ENCODE measurements around the gene ANKRD36C.
A peak's percentile ranks its signal among the peaks of the same experiment; 100 is the strongest.
"Not testable (repeated sequence)": the region's sequence is repeated elsewhere in the genome, so short reads cannot be mapped to it uniquely, and the experiment has no call there.

Gene ANKRD36C

GRCh38 chr2:96006248-96006647 lies 14.6 kb upstream of the ANKRD36C start:
- H3K36me3 ChIP-seq (replicated peaks); DNase-seq; in situ Hi-C loops (cut with HindIII; ENCODE audit: low pct_ligation_motif_present, low sequenced_read_pairs); H3K27ac ChIP-seq; H3K4me3 ChIP-seq (ENCODE audit: low read depth, low read length); H3K27me3 ChIP-seq (replicated peaks): not testable (repeated sequence)

DNA sequence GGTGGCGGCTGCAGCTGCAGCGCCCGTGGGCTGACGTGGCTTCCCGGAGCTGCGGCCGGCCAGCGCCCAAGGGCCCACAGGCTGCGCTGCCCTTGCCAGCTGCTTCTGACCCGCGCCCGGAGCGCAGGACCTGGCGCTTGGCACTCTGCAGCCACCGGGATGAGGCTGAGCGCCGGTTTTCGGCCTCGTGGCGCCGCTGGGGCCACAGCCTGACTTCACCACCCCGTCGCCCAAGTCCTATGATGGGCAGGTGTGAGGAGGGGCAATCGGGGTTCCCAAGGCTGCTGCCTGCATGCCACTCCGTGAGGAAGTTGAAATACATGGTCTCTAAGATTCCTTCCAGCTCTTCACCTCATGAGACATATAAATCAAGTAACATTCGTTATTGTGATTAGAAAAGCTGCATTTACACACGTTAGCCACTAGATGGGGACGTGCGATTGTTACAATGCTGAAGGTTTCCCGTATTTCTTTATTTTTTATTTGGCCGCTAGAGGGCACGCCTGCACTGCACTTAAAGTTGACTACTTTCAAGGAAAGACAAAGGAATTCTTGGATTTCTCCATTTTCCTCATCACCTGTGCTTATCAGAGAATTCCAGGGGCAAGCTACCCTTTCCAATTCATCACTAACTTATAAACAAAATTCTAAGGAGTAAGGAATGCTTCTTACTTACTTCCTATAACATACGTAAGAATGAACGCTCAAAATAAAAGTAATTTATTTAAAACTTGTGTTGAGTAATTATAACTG lies 1.1 kb upstream of the ANKRD36C start:
- peak; percentile 81 for DNase-seq
- Histone ChIP-seq H3K4me3 (ENCODE audit: low read depth, low read length) (peak overlapping the region; percentile 62), H3K27ac (peak overlapping the region; percentile 73)
- H3K36me3 ChIP-seq (replicated peaks); H3K27me3 ChIP-seq (replicated peaks); in situ Hi-C loops (cut with HindIII; ENCODE audit: low pct_ligation_motif_present, low sequenced_read_pairs): not testable (repeated sequence)
- TF ChIP-seq, protein P1, sequence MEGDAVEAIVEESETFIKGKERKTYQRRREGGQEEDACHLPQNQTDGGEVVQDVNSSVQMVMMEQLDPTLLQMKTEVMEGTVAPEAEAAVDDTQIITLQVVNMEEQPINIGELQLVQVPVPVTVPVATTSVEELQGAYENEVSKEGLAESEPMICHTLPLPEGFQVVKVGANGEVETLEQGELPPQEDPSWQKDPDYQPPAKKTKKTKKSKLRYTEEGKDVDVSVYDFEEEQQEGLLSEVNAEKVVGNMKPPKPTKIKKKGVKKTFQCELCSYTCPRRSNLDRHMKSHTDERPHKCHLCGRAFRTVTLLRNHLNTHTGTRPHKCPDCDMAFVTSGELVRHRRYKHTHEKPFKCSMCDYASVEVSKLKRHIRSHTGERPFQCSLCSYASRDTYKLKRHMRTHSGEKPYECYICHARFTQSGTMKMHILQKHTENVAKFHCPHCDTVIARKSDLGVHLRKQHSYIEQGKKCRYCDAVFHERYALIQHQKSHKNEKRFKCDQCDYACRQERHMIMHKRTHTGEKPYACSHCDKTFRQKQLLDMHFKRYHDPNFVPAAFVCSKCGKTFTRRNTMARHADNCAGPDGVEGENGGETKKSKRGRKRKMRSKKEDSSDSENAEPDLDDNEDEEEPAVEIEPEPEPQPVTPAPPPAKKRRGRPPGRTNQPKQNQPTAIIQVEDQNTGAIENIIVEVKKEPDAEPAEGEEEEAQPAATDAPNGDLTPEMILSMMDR (IDR thresholded peaks at IDR 0.05; ENCODE audit: low read depth, low read length, missing control alignments), result peak; percentile 68

DNA sequence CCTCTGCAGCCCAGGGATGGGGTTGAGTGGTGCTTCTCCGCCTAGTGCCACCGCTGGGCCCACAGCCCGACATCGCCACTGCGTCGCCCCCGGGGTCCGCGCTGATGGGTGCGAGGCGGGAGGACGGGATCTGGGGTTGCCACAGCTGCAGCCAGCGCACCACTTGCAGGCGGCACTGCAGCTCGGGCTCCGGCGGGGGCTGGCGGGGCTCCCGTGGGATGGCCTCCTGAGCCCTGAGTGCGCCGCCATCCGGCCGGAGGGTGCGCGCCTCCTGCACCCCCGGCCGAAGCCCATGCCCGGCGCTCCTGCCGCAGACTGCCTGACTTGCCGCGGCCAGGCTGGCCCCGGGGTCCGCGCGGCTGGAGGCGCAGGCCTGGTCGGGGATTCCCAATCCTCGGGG lies 478 bp upstream of the ANKRD36C start:
- H3K27ac ChIP-seq, result peak overlapping the region; percentile 73
- H3K27me3 ChIP-seq (replicated peaks); in situ Hi-C loops (cut with HindIII; ENCODE audit: low pct_ligation_motif_present, low sequenced_read_pairs); H3K36me3 ChIP-seq (replicated peaks); DNase-seq: not testable (repeated sequence)
- peak overlapping the region; percentile 62 for H3K4me3 ChIP-seq (ENCODE audit: low read depth, low read length)

DNA sequence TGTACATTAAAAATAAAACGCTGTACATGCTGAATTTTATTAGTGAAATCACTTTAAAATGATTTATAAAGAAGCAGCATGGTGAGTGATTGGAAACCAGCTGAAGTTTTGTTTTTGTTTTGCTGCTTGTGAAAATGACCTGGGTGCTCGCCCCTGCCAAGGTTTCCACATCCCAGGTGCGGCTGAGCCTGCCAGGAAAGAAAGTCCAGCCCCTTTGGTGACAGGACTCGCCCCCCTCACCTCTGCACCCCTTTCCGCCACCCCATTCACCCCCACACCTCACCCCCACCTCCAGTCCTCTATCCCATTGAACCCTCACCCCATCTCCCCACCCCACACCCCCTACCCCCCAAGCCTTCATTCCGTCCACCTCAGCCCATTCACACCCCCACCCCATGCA lies 740 bp downstream of the ANKRD36C start:
- H3K27me3 ChIP-seq (replicated peaks); DNase-seq; H3K36me3 ChIP-seq (replicated peaks); in situ Hi-C loops (cut with HindIII; ENCODE audit: low pct_ligation_motif_present, low sequenced_read_pairs); H3K27ac ChIP-seq: not testable (repeated sequence)
- H3K4me3 ChIP-seq (ENCODE audit: low read depth, low read length), result peak overlapping the region; percentile 47

DNA sequence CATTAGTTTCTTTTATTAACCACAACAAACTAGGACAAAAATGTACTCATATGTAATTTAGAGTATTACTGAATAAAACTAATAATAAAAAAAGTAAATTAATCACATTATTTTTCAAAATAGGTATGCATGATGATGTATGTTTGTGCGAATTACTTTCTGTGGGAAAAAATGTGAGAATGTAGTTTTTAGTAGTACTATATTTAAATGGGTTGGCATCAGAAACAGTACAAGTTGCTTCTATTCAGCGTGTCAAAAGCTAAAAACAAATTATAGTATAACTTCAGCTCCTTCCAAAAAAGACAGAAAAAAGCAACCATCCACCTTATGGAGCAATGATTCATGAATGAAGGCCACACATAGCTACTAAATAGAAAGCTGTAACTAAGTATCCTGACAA lies 40.0 kb downstream of the ANKRD36C start:
- H3K27me3 ChIP-seq (replicated peaks); H3K36me3 ChIP-seq (replicated peaks); DNase-seq; H3K4me3 ChIP-seq (ENCODE audit: low read depth, low read length); in situ Hi-C loops (cut with HindIII; ENCODE audit: low pct_ligation_motif_present, low sequenced_read_pairs); H3K27ac ChIP-seq: not testable (repeated sequence)

GRCh38 chr2:95948039-95948438 lies 43.6 kb downstream of the ANKRD36C start:
- DNase-seq, result peak; percentile 43
- H3K27me3 ChIP-seq (replicated peaks); H3K4me3 ChIP-seq (ENCODE audit: low read depth, low read length); in situ Hi-C loops (cut with HindIII; ENCODE audit: low pct_ligation_motif_present, low sequenced_read_pairs); H3K27ac ChIP-seq; H3K36me3 ChIP-seq (replicated peaks): not testable (repeated sequence)

DNA sequence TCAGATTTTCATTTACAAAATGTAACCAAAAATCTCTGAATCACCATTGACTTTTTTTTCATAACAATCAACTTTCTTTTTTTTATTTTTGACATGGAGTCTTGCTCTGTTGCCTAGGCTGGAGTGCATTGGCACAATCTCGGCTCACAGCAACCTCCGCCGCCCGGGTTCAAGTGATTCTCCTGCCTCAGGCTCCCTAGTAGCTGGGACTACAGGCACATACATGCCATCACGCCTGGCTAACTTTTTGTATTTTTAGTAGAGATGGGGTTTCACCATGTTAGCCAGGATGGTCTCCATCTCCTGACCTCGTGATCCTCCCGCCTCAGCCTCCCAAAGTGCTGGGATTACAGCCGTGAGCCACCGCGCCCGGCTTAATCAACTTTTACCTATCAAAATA lies 51.7 kb downstream of the ANKRD36C start:
- H3K36me3 ChIP-seq (replicated peaks); H3K4me3 ChIP-seq (ENCODE audit: low read depth, low read length); in situ Hi-C loops (cut with HindIII; ENCODE audit: low pct_ligation_motif_present, low sequenced_read_pairs); DNase-seq; H3K27ac ChIP-seq; H3K27me3 ChIP-seq (replicated peaks): not testable (repeated sequence)

- H3K4me3 ChIP-seq (ENCODE audit: low read depth, low read length); in situ Hi-C loops (cut with HindIII; ENCODE audit: low pct_ligation_motif_present, low sequenced_read_pairs); H3K36me3 ChIP-seq (replicated peaks); DNase-seq; H3K27ac ChIP-seq; H3K27me3 ChIP-seq (replicated peaks): not testable (repeated sequence)
Observed at GRCh38 chr2:95930740-95931139, 60.9 kb downstream of the ANKRD36C start.

DNA sequence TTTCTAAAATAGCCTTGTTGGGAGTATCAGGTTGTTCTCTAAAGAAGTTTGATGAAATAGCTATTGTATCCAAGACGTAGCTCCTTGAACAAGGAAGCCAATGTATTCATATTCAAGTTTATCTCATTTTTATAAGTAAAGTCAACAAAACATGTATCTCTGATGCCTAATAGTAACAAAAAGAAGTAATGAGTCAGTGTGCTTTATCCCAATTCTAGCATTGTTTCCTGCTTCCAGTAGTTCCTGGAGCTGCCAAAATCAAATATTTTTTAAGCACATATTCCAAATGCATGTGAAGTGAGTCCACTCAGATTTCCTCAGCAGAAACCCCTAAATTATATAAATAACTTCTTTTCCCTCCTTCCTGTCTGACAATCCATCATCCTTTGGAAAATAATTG lies 74.6 kb downstream of the ANKRD36C start:
- in situ Hi-C loops (cut with HindIII; ENCODE audit: low pct_ligation_motif_present, low sequenced_read_pairs); H3K4me3 ChIP-seq (ENCODE audit: low read depth, low read length); H3K27me3 ChIP-seq (replicated peaks); DNase-seq; H3K27ac ChIP-seq; H3K36me3 ChIP-seq (replicated peaks): not testable (repeated sequence)

- in situ Hi-C loops (cut with HindIII; ENCODE audit: low pct_ligation_motif_present, low sequenced_read_pairs); H3K36me3 ChIP-seq (replicated peaks); H3K27me3 ChIP-seq (replicated peaks); H3K4me3 ChIP-seq (ENCODE audit: low read depth, low read length); H3K27ac ChIP-seq: not testable (repeated sequence)
- peak; percentile 34 for DNase-seq
Observed at GRCh38 chr2:95915131-95915530, 76.5 kb downstream of the ANKRD36C start.

GRCh38 chr2:95911431-95911830 lies 80.2 kb downstream of the ANKRD36C start:
- H3K27me3 ChIP-seq (replicated peaks); H3K4me3 ChIP-seq (ENCODE audit: low read depth, low read length); H3K36me3 ChIP-seq (replicated peaks); H3K27ac ChIP-seq; in situ Hi-C loops (cut with HindIII; ENCODE audit: low pct_ligation_motif_present, low sequenced_read_pairs): not testable (repeated sequence)
- peak; percentile 58 for DNase-seq

- in situ Hi-C loops (cut with HindIII; ENCODE audit: low pct_ligation_motif_present, low sequenced_read_pairs); DNase-seq; H3K27me3 ChIP-seq (replicated peaks); H3K4me3 ChIP-seq (ENCODE audit: low read depth, low read length); H3K36me3 ChIP-seq (replicated peaks); H3K27ac ChIP-seq: not testable (repeated sequence)
Observed at GRCh38 chr2:95894443-95894842, 97.2 kb downstream of the ANKRD36C start.

GRCh38 chr2:95867929-95868328 lies 123.7 kb downstream of the ANKRD36C start:
- DNase-seq; in situ Hi-C loops (cut with HindIII; ENCODE audit: low pct_ligation_motif_present, low sequenced_read_pairs); H3K4me3 ChIP-seq (ENCODE audit: low read depth, low read length); H3K36me3 ChIP-seq (replicated peaks); H3K27me3 ChIP-seq (replicated peaks); H3K27ac ChIP-seq: not testable (repeated sequence)

- DNase-seq; H3K27ac ChIP-seq; H3K4me3 ChIP-seq (ENCODE audit: low read depth, low read length); H3K36me3 ChIP-seq (replicated peaks); in situ Hi-C loops (cut with HindIII; ENCODE audit: low pct_ligation_motif_present, low sequenced_read_pairs); H3K27me3 ChIP-seq (replicated peaks): not testable (repeated sequence)
Observed at GRCh38 chr2:95867047-95867677, 124.5 kb downstream of the ANKRD36C start.
